ENCODE data around the gene IKZF1.

Gene IKZF1

GRCh38 chr7:50418086-50418515 is 113.6 kb downstream of the IKZF1 start:
- peak; percentile 53 for DNase-seq (ENCODE audit: extremely low read depth, low read depth)
- TF ChIP-seq CTCF (IDR thresholded peaks at IDR 0.05; ENCODE audit: low read depth, low read length, missing control alignments), result peak; percentile 97
- no peak overlapping the region for H3K4me3 ChIP-seq (replicated peaks; ENCODE audit: low read depth, low read length)

GRCh38 chr7:50418526-50419290 is 114.2 kb downstream of the IKZF1 start:
- H3K4me3 ChIP-seq (replicated peaks; ENCODE audit: low read depth, low read length), result no peak overlapping the region
- no peak for TF ChIP-seq CTCF (IDR thresholded peaks at IDR 0.05; ENCODE audit: low read depth, low read length, missing control alignments)
- no peak for DNase-seq (ENCODE audit: extremely low read depth, low read depth)

GRCh38 chr7:50421043-50421442 is 116.5 kb downstream of the IKZF1 start:
- H3K4me3 ChIP-seq (replicated peaks; ENCODE audit: low read depth, low read length), result no peak overlapping the region
- no peak for DNase-seq (ENCODE audit: extremely low read depth, low read depth)
- TF ChIP-seq CTCF (IDR thresholded peaks at IDR 0.05; ENCODE audit: low read depth, low read length, missing control alignments), result no peak

GRCh38 chr7:50422858-50423257 is 118.3 kb downstream of the IKZF1 start:
- H3K4me3 ChIP-seq (replicated peaks; ENCODE audit: low read depth, low read length), result no peak overlapping the region
- no peak for TF ChIP-seq CTCF (IDR thresholded peaks at IDR 0.05; ENCODE audit: low read depth, low read length, missing control alignments)
- DNase-seq (ENCODE audit: extremely low read depth, low read depth), result no peak

- DNase-seq (ENCODE audit: extremely low read depth, low read depth), result no peak
- no peak overlapping the region for H3K4me3 ChIP-seq (replicated peaks; ENCODE audit: low read depth, low read length)
- no peak for TF ChIP-seq CTCF (IDR thresholded peaks at IDR 0.05; ENCODE audit: low read depth, low read length, missing control alignments)
Observed at GRCh38 chr7:50423860-50424259, 119.3 kb downstream of the IKZF1 start.

- DNase-seq (ENCODE audit: extremely low read depth, low read depth), result no peak
- no peak for TF ChIP-seq CTCF (IDR thresholded peaks at IDR 0.05; ENCODE audit: low read depth, low read length, missing control alignments)
Observed at GRCh38 chr7:50425318-50425717, 120.8 kb downstream of the IKZF1 start.

More at GRCh38 chr7:50425318-50425717, 120.8 kb downstream of the IKZF1 start:
- no peak overlapping the region for H3K4me3 ChIP-seq (replicated peaks; ENCODE audit: low read depth, low read length)
